GM19468 (cell line): ENCODE results near the gene SIPA1L3.
"Not testable (repeated sequence)": the region's sequence is repeated elsewhere in the genome, so short reads cannot be mapped to it uniquely, and the experiment has no call there.

Experiments
- ATAC-seq: cut with Tn5 transposase; IDR thresholded peaks from one replicate; pipeline ENCODE4 v1.9.1; 2021; ENCODE audit warnings: mild to moderate bottlenecking, moderate library complexity, moderate number of reproducible peaks; ENCODE audit not compliant: unreplicated experiment; ENCODE audit errors: extremely low read depth

The SIPA1L3 gene

DNA sequence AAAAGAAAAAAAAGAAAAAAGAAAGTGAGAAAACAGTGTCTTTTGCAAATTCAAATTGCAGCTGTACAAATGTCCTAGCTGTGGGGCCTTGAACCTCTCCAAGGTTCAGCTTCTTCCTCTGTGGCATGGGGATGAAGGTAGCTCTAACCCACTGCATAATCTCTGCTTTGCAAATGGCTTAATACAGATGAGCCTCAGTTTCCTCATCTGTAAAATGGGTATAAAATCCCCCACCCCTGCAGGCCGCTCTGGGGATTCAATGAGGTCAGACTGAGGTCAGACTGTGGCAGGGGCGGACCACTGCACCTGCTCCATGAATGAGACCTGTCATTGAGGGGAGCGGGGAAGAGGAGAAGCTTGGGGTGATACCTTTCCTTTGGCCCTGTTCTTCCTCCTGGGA, 311.2 kb downstream of the SIPA1L3 start:
- no peak for ATAC-seq

- no peak for ATAC-seq
These were observed 312.2 kb downstream of the SIPA1L3 start for GRCh38 chr19:38219221-38219620.

- no peak for ATAC-seq
These were observed 314.4 kb downstream of the SIPA1L3 start for GRCh38 chr19:38221421-38221820.

- ATAC-seq, result no peak
These were observed 315.2 kb downstream of the SIPA1L3 start for GRCh38 chr19:38221919-38222830.

- no peak for ATAC-seq
These were observed 316.1 kb downstream of the SIPA1L3 start for GRCh38 chr19:38223119-38223523.

GRCh38 chr19:38223617-38224013, 316.6 kb downstream of the SIPA1L3 start:
- ATAC-seq, result no peak

DNA sequence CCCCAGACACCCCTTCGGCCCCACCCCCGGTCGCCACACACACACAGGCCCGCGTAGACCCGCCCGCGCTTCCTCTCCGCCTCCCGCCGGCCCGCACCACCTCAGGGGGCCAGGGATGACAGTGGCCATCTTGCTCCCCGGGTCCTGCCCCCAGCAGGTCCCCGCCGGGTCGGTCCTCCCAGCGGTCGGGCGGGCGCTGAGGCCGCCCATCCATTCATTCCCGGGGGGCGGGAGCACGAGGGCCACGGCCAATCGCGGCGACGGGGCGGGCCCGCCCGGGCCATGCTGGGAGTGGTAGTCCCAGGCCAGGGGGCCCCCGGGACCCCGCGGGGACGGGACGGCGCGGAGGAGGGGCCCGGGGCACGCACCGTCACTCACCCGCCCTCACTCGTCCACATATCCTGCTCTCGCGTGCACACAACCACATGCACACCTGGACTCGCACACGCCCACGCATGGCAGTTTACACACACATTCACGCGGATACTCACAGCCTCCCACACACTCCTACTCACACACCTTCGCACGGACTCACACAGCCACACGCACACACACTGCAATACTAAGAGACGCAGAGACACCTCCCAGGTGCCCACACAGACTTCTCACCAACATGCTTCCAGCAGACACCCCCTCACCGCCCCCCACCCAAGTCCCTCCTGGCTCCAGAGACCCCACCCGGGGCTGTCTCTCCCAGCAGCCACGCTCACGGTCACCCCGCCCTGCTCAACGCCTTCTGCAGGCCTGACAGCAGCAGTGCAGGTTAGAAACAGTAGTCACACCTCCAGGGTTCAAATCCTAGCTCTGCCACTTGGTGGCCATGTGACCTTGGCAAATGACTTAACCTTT, 317.2 kb downstream of the SIPA1L3 start, which contains the start of gene DPF1:
TSS of gene DPF1 (minus strand) at position 209 of the 849 bp plus-strand sequence. CDS start at position 129, 80 bp downstream.
- ATAC-seq, result no peak

GRCh38 chr19:38224863-38225218, 317.8 kb downstream of the SIPA1L3 start:
- ATAC-seq, result not testable (repeated sequence)

DNA sequence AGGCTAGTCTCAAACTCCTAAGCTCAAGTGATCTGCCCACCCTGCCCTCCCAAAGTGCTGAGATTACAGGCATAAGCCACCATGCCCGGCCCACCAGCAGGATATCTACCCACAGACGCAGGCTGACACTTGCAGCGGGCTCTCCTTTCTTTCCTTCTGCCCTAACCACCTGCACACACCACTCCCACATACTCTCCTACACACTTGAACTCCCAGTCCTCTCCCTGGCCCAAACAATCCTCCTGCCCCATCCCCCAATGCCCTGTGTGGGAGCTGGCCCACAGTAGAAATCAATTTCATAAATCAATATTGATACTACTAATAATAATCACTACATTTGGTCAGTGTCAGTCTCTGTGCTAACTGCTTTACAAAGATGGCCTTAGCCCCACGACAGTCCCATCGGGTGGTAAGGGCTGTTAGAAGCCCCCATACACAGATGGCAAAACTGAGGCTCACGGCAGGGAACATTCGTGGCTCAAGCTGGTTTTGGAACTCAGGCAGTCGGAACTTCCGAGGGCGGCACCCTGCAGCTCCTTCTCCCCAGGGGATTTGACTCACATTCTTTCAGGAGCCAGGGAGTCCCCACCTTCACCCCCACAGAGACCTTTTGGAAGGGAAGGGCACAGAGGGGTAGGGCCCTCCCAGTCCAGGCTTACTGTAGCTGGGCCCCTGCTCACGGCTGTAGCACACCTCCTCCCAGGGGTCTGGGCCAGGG, 320.4 kb downstream of the SIPA1L3 start:
- ATAC-seq, result no peak

DNA sequence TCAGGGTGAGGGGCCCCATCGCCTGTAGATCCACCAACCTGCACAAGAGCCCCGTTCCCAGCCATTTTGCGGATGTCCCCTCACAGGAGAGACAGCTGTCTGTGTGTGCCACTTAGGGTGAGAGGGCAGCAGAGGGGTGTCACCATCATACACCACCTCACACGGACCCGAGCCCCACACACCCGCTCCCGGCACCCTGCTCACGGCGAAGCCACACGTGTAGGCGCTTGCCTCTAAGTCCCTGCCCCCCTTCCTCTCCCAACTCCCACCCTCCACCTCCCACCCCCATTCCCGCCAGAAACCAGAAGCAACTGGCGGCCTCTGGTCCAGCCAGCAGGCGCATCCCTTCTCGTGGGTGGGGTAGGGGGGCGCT, 321.0 kb downstream of the SIPA1L3 start:
- no peak for ATAC-seq

DNA sequence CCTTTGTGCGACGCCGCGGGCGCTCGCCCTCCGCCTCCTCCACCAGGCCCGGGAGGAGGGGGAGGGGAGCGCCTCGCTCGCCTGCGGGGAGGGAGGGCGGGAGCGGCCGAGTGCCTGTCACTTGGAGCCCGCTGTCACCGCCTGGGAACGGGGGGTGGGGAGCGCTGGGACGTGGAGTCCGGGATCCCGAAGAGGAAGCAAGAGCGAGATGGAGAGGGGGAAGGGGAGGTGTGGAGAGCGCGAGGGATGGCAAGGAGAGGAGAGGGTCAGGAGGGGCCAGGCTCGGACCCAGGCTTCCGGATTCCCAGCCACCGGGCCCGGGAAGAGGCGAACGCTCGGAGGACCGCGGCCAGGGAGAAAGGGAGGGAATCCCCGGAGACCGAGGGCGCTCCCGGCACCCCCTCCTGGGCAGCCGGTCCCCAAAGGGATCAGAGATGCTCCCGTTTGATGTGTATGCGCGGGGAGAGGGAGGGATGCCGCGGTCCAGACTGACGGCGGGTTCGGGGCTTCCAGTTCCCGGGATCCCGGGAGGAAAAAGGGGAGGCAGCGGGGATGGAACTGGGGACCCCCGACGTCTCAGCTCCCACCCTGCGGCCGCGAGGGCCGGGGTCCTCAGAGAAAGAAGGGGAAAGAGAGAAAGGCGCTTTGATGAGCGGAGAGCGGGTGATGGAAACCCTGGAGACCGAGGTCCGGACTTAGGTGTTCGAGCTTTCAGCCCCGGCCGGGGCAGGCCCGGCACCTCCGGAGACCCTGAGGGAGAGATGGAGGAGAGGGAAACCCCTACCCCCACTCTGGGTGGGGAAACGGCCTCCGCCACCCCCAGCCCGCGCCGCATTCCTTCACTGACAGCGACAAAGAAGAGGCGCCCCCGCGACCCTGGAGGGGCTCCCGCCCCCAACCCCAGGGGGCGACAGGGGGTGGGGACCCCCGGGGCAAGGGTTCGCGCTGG, 321.8 kb downstream of the SIPA1L3 start:
- ATAC-seq, result no peak

DNA sequence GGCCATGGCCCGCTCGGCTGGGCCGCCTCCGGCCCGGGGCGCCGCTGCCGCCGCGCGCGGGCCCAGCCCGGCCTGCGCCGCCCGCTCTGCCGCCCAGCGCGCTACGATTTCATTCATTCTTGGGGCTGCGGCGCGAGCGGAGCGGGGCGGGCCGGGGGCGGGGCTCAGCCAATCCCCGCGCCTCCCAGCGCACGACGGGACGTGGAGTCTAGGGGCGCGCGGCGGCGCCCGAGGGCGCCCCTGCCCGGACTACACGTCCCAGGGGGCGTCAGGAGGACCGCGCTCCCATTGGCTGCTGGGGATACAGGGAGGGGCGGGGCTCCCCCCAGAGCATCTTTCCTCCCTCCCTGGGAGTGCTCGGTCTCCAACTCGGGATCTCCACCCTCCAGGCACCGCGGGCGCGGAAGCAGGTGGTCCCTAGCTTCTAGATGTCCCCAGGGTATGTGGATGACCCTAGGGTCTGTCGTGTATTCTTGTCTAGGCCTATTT, 322.6 kb downstream of the SIPA1L3 start:
- ATAC-seq, result peak; percentile 44

DNA sequence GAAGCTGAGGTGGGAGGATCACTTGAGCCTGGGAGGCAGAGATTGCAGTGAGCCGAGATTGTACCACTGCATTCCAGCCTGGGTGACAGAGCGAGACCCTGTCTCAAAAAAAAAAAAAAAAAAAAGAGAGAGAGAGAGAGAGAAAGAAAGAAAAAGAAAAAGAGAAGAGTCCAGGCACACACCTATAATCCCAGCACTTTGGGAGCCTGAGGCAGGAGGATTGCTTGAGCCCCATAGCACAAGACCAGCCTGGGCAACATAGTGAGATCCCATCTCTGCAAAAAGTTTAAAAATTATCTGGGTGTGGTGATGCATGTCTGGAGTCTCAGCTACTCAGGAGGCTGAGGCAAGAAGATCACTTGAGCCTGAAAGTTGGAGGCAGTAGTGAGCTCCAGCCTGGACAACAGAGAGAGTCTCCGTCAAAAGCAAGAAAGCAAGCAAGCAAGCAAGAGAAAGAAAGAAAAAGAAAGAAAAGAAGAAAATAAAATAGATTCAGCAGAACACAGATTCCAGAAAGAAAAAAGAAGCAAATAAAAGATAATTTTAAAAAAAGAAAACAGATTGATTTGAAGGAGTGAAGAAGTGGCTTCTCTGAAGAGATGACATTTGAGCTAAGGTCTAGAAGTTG, 323.6 kb downstream of the SIPA1L3 start:
- ATAC-seq, result not testable (repeated sequence)

GRCh38 chr19:38231918-38232317, 324.9 kb downstream of the SIPA1L3 start:
- ATAC-seq, result no peak

DNA sequence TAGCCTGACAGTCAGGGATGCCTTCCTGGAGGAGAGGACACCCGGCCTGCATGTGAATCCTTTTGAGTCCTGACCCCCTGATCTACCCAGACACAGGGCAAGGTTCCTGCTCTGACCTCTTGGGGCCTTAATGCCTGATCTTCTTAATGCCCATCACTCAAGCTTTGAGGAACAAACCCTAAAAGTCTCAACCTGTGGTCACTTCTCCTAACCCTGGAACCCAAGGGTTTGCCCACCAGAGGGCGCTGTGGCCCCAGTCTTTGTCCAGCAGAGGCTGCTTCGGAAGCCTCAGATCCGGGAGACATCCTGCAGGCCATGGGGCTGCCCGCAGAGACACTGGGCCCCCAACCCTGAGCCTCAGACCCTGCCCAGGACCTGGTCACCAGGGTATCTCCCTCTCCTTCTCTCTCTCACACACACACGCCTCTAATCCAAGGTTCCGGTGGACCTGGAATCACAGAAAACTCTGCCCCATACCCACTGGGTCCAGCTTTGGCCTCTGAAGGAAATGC, 326.8 kb downstream of the SIPA1L3 start:
- no peak for ATAC-seq

GRCh38 chr19:38234615-38235014, 327.6 kb downstream of the SIPA1L3 start:
- no peak for ATAC-seq

- no peak for ATAC-seq
These were observed 332.8 kb downstream of the SIPA1L3 start for GRCh38 chr19:38239816-38240215.

DNA sequence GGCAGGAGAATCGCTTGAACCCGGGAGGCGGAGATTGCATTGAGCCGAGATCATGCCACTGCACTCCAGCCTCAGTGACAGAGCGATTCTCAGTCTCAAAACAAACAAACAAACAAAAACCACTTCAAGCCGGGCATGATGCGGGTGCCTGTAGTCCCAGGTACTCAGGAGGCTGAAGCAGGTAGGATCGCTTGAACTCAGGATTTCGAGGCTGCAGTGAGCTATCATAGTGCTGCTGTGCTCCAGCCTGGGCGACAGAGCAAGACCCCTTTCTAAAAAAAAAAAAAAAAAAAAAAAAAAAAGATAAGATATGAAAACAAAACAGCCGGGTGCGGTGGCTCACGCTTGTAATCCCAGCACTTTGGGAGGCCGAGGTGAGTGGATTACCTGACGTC, 336.3 kb downstream of the SIPA1L3 start:
- no peak for ATAC-seq
